GM19351 (cell line): Measurements from ENCODE around the gene PNMA3.
"Not testable (repeated sequence)": the region's sequence is repeated elsewhere in the genome, so short reads cannot be mapped to it uniquely, and the experiment has no call there.

ENCODE experiments used
- ATAC-seq: cut with Tn5 transposase; IDR thresholded peaks from one replicate; pipeline ENCODE4 v1.9.1; 2021; ENCODE audit warnings: mild to moderate bottlenecking, moderate library complexity; ENCODE audit not compliant: unreplicated experiment

The PNMA3 gene, protein sequence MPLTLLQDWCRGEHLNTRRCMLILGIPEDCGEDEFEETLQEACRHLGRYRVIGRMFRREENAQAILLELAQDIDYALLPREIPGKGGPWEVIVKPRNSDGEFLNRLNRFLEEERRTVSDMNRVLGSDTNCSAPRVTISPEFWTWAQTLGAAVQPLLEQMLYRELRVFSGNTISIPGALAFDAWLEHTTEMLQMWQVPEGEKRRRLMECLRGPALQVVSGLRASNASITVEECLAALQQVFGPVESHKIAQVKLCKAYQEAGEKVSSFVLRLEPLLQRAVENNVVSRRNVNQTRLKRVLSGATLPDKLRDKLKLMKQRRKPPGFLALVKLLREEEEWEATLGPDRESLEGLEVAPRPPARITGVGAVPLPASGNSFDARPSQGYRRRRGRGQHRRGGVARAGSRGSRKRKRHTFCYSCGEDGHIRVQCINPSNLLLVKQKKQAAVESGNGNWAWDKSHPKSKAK

DNA sequence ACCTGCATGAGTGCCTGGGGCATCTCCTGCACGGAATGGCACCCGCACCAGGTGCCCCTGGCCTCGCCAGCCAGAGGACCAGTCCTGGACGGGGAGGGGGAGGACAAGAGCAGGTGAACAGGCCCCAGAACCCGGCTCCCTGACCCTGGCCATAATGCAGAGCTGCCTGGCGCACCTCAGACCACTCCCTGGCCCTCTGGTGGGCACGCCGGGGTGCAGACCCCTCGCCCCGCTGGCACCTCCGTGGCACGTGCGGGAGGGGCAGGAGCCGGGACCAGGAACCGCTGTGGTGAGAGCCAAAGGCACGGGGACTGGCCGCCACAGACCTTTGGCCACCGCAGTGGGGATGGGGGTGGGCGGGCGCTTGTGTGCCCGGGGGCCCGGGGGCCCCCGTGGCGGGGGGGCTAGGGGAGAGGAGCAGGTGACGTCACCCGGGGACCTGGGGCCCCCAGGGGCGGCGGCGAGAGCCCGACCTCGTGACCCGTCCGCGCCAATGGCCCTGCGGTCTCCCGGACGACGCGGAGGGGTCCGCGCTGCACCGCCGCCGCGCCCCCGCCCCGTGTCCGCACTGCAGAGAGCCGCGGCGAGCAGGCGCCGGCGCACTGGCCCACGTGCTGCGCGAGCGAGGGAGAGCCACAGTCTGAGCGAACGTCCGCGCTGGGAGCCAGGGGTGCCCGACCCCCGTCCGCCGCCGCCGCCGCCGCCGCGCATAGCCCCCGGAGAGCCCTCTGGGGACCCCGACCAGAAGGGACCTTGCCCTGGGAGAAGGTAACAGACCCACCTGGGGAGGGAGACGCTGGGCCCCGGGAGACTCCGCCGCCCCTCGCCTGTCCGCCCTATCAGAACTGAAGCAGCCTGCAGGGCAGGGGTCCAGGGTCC lies at the start of gene PNMA3:
Gene PNMA3 (plus strand): TSS at position 600 of the 879 bp plus-strand sequence. CDS start 586 bp downstream, outside the sequence.
- ATAC-seq, result no peak

DNA sequence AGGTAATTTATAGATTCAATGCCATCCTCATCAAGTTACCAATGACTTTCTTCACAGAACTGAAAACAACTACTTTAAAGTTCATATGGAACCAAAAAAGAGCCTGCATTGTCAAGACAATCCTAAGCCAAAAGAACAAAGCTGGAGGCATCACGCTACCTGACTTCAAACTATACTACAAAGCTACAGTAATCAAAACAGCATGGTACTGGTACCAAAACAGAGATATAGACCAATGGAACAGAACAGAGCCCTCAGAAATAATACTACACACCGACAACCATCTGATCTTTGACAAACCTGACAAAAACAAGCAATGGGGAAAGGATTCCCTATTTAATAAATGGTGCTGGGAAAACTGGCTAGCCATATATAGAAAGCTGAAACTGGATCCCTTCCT lies 39.1 kb upstream of the PNMA3 start:
- ATAC-seq, result not testable (repeated sequence)

DNA sequence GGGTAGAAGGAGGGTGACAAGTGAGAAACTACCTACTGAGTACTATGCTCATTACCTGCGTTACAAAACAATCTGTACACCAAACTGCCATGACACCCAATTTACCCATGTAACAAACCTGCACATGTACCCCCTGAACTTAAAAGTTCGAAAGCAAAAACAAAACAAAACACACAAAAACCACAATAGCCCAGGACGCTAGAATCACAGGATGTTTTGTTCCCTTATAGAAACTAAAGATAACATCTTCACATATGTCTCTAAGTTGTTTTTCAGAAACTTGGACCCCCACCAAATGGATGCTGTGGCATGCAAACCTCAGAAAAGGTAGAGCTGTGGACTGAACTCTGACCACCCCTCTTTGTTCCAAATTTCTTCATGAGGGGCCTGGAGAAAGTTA lies 37.1 kb upstream of the PNMA3 start:
- ATAC-seq, result no peak

- not testable (repeated sequence) for ATAC-seq
Measured at GRCh38 chrX:153026501-153026900, 29.8 kb upstream of the PNMA3 start.

DNA sequence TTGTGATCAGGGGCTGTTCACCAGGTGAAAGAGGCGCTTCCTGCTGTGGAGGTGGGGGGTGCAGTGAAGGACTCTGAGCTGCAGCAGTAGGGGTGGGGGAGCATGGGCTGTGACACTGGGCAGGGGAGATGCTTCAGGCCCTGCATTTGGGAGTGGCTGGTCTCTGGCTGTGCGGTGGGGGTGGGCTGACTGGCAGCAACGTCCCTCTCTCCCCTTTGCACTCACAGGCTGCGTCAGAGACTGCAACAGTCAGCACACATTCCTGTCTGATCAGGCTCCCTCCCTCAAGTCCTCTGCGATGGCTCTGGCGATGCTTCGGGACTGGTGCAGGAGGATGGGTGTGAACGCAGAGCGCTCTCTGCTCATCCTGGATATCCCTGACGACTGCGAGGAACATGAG lies 27.8 kb upstream of the PNMA3 start:
- ATAC-seq, result not testable (repeated sequence)

DNA sequence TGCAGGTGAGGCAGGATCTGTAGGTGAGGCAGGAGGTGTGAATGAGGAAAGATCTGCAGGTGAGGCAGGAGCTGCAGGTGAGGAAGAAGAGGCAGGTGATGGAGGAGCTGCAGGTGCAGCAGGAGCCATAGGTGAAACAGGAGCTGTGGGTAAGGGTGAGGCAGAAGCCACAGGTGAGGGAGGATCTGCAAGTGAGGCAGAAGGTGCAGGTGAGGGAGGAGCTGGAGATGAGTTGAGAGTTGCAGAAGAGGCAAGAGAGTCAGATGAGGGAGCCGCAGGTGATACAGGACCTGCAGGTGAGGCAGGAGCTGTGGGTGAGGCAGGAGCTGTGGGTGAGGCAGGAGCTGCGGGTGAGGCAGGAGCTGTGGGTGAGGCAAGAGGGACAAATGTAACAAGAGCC lies 27.1 kb upstream of the PNMA3 start:
- no peak for ATAC-seq

DNA sequence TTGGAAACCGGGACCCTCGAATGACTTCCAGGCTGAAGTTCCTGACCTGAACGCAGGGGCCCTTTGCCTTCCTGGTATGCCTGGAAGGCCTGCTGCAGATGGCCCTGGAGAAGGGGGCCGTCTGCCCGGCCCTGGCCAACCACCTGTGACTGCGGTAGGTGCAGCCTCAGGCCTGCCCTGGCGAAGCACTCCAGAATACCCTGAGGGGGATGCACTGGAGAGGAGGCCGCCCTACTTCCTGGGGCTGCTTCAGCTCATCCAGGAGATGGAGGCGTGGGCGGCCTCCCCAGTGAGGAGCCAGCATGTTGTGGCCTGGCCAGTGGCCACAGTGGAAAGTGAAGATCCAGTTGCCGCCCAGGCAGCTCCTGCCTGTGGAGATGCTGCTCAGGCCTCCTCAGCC lies 26.4 kb upstream of the PNMA3 start:
- no peak for ATAC-seq

- no peak for ATAC-seq
Measured at GRCh38 chrX:153030801-153031200, 25.5 kb upstream of the PNMA3 start.

GRCh38 chrX:153032397-153033118 lies 23.7 kb upstream of the PNMA3 start:
- peak; percentile 84 for ATAC-seq

DNA sequence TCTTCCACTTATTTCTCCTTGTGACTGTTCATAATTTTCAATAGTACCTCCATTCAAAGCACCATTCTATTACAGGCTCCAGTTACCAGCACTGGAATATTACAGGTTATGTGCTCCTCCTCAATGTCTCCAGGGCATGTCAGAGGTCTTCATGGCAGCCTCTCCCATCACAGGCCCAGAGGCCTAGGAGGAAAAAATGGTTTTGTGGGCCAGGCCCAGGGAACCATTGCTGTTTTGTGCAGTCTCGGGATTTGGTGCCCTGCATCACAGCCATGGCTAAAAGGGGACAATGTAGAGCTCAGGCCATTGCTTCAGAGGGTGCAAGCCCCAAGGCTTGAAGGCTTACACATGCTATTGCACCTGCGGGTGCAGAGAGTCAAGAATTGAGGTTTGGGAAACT lies 7.2 kb upstream of the PNMA3 start:
- ATAC-seq, result no peak

DNA sequence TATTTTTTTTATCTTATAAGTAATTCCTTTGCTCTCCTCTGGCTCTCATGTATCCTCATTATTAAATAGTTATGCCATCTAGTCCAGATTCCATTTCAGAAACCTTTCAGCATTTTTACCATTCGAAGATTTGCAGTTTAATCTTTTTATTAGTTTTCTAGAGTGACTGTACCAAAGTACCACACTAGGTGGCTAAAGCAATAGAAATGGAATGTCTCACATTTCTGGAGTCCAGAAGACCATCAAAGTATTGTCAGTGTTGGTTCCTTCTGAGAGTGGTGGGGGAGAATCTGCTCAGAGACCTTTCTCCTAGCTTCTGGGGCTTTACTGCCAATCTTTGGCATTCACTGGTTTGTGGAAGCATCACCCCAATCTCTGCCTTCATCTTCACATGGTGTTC lies 3.7 kb upstream of the PNMA3 start:
- ATAC-seq, result no peak

GRCh38 chrX:153057281-153057680 lies 1.0 kb downstream of the PNMA3 start:
- no peak for ATAC-seq

DNA sequence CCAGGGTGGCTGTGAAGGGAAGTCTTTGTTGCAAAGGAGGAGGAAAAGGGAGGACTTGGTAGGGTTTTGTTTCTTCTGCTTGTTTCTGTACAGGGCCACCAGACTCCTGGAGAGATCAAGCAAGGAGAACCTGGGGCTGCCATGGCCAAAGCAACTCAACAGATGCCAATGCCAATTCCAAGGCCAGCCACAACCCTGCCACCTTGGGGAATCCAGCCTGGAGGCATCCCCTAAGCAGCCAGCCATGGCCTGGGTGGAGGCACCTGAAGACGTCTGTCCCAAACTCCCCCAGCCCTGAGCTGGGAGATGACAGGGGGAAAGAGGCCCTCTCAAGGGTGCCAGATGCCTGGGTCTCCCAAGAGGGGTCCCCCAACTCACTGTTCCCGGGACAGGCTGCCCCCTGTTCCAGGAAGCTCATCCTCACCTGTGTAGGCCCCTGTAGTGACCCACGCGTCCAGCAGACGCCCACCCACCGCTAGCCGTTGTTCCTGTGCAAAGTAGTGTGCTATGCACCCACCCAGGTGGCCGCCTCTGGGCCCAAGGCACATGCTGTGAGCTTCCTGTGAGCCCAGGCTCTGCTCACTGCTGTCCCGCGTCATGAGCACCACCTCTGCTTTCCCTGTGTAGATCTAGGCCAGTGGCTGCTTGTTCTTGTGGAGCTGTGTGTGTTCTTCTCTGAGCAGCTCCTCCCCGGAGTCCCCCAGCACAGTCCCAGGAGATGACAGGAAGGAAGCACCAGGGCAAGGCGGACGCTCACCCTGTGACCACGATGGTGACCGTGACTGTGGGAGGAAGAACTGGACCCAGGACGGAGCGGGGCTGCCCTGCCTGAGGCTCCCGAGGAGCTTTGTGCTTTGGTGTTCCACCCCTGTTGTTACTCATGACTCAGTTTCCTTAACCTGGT lies 3.2 kb downstream of the PNMA3 start:
- no peak for ATAC-seq

GRCh38 chrX:153060095-153060445 lies 3.8 kb downstream of the PNMA3 start:
- no peak for ATAC-seq

DNA sequence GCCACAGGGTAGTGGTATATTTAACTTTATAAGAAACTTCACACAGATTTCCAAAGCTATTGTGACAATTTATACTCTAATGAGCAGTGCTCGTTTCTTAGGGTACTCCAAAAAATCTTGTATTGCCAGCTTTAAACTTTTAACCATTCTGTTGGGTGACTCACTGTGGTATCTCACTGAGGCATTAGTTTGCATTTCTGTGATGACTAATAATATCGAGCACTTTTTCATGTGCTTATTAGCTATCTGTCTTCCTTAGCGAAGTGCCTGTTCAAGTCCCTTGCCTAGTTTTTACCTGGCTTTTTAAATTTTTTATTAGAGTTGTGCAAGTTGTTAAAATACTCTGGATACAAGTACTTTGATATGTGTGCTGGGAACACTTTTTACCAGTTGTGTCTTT lies 5.5 kb downstream of the PNMA3 start:
- no peak for ATAC-seq

GRCh38 chrX:153063315-153063714 lies 7.0 kb downstream of the PNMA3 start:
- ATAC-seq, result no peak

DNA sequence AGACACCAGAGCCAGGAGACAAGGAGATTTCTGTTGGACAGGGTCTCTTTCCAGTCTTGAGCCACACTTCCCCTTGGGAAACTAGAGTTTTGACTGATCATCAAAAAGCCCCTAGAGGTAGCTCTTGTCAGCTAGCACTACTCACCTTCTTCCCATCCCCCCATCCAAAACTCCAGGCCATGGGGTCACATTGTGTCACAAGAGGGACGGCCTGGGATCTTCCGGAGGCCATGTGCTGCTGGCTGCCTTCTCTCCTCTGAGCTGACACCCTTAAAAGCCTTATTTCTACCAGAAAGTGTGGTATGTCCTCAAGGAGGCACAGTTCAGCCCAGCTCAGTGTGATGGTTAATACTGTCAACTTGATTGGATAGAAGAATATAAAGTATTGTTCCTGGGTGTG lies 7.8 kb downstream of the PNMA3 start:
- ATAC-seq, result no peak

DNA sequence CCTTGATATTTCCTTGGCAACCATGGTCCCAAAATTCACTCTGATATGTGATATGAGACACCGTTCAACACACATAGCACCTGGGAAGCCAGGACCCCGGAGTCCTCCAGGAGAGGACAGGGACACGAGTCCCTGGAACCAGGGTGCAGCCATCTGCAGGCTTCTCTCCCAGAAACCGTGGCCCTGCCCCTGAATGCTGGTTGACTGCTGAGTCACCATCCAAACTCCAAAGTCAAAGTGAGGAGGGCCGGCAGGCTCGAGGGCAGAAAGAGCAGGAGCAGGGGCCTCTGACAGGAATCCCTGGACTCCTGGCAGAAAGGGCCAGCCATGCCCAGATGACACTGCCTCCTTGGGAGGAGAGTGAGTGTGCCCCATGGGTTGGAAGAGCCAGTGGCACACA lies 9.1 kb downstream of the PNMA3 start:
- no peak for ATAC-seq

GRCh38 chrX:153066402-153066801 lies 10.1 kb downstream of the PNMA3 start:
- not testable (repeated sequence) for ATAC-seq

GRCh38 chrX:153071909-153072583 lies 15.8 kb downstream of the PNMA3 start, which contains the start of gene PNMA6A:
Gene PNMA6A (plus strand): TSS chrX:153072454. CDS start chrX:153073063, 609 bp downstream.
- not testable (repeated sequence) for ATAC-seq
